Keratinocyte (primary cell): ENCODE measurements around the gene CPEB4. TPM values are rescaled to one million over a fixed set of nuclear protein-coding genes. Genes with fewer than 3 reads are reported as not detected.
A peak's percentile ranks its signal among the peaks of the same experiment; 100 is the strongest.

Source experiments
- DNase-seq: peaks from one replicate; pipeline ENCODE4 v3.0.0-alpha.2; 2011; ENCODE audit warnings: low read depth, missing footprints, low spot score
- FAIRE-seq: peaks from 2 replicates; lab custom pipeline; 2011; peaks lifted over from hg19 to GRCh38; lab: Jason Lieb, UNC
- H2AFZ ChIP-seq: 2 replicates; pipeline ENCODE4 v1.6.0; 2012; ENCODE audit warnings: low read length, control low read depth, inconsistent platforms; ENCODE audit not compliant: control insufficient read depth
- H3K27ac ChIP-seq: 2 replicates; pipeline ENCODE4 v1.5.1; 2011; ENCODE audit warnings: low read length; ENCODE audit not compliant: control insufficient read depth, insufficient read depth
- H3K27me3 ChIP-seq: 3 replicates; pipeline ENCODE4 v1.6.0; 2011; ENCODE audit warnings: low read length; ENCODE audit not compliant: control insufficient read depth, insufficient read depth; ENCODE audit errors: extremely low read depth
- H3K36me3 ChIP-seq, 2 experiments: 2 replicates in 1 of 2; 3 replicates in 1 of 2; pipeline ENCODE4 v1.5.1; 2011; ENCODE audit warnings: low read length in 2 of 2, mild to moderate bottlenecking in 1 of 2; ENCODE audit not compliant: control insufficient read depth in 2 of 2, insufficient read depth in 2 of 2; ENCODE audit errors: extremely low read depth in 1 of 2
- H3K4me1 ChIP-seq: 3 replicates; pipeline ENCODE4 v1.5.1; 2011; ENCODE audit warnings: low read length; ENCODE audit not compliant: control insufficient read depth, insufficient read depth; ENCODE audit errors: extremely low read depth
- H3K4me2 ChIP-seq: 3 replicates; pipeline ENCODE4 v1.6.0; 2011; ENCODE audit warnings: low read depth, low read length; ENCODE audit not compliant: control insufficient read depth, insufficient read depth; ENCODE audit errors: extremely low read depth
- H3K4me3 ChIP-seq, 3 experiments: fragments of 200-600 bp in 1 of 3; sonication (generic) in 1 of 3; 2 replicates in 2 of 3; 3 replicates in 1 of 3; pipeline ENCODE4 v1.5.1; 2011 to 2016; ENCODE audit warnings: low read length in 3 of 3, mild to moderate bottlenecking in 3 of 3, control low read depth in 2 of 3, inconsistent platforms in 1 of 3, low read depth in 1 of 3, mixed read lengths in 1 of 3, mixed run types in 1 of 3, moderate library complexity in 1 of 3; ENCODE audit not compliant: control insufficient read depth in 2 of 3, insufficient read depth in 2 of 3; ENCODE audit errors: extremely low read depth in 1 of 3
- H3K79me2 ChIP-seq: 2 replicates; pipeline ENCODE4 v1.6.0; 2012; ENCODE audit warnings: low read length; ENCODE audit not compliant: control insufficient read depth, insufficient read depth
- H3K9ac ChIP-seq: 3 replicates; pipeline ENCODE4 v1.6.0; 2011; ENCODE audit warnings: low read length; ENCODE audit not compliant: control insufficient read depth, insufficient read depth; ENCODE audit errors: extremely low read depth
- H3K9me1 ChIP-seq: 3 replicates; pipeline ENCODE4 v1.6.0; 2011; ENCODE audit warnings: low read length; ENCODE audit not compliant: control insufficient read depth, insufficient read depth; ENCODE audit errors: extremely low read depth
- H3K9me3 ChIP-seq: 2 replicates; pipeline ENCODE4 v1.5.1; 2012; ENCODE audit warnings: low read depth, low read length; ENCODE audit not compliant: control insufficient read depth
- H4K20me1 ChIP-seq: 3 replicates; pipeline ENCODE4 v1.6.0; 2011; ENCODE audit warnings: low read length; ENCODE audit not compliant: control insufficient read depth, insufficient read depth; ENCODE audit errors: extremely low read depth
- EZH2 ChIP-seq: IDR thresholded peaks from one replicate; pipeline ENCODE4 v1.6.1; 2012; ENCODE audit warnings: inconsistent platforms, mild to moderate bottlenecking, low read length, moderate library complexity
- dilution Hi-C: fragments of 300-500 bp; cut with MboI; formaldehyde crosslinking; loops from one replicate; pipeline ENCODE4 v1.7.0; 2020; ENCODE audit warnings: low sequenced_read_pairs; ENCODE audit not compliant: extremely low pct_ligation_motif_present
- polyA plus RNA-seq, 5 experiments: library from polyadenylated mRNA; depleted of rRNA in 3 of 5; stranded (reverse) in 3 of 5; stranded (forward) in 1 of 5; unstranded in 1 of 5; fragments of >200 nt; gene quantifications; 1 replicate in 1 of 5; 2 replicates in 3 of 5; 3 replicates in 1 of 5; pipeline versions ENCODE4 v1.2.1 to v1.2.3, GENCODE V29; 2011 to 2012; ENCODE audit warnings: missing spikeins in 2 of 5, low read depth in 1 of 5, low replicate concordance in 1 of 5
- TF ChIP-seq, protein P1 (sequence below), 3 experiments: IDR thresholded peaks in 1 of 3; conservative IDR thresholded peaks in 1 of 3; optimal IDR thresholded peaks in 1 of 3; 2 replicates in 2 of 3; 3 replicates in 1 of 3; pipeline versions ENCODE3 to v1.5.1; 2011; ENCODE audit warnings: low read length in 3 of 3, mild to moderate bottlenecking in 3 of 3, moderate library complexity in 2 of 3, control low read depth in 1 of 3, inconsistent platforms in 1 of 3; ENCODE audit not compliant: insufficient read depth in 2 of 3; ENCODE audit errors: extremely low read depth in 1 of 3

The CPEB4 gene
- polyA plus RNA-seq, 1 donor (not counting 4 experiments of a cell fraction or from before 2014, with no cell fraction given) = 13.8 TPM

DNA sequence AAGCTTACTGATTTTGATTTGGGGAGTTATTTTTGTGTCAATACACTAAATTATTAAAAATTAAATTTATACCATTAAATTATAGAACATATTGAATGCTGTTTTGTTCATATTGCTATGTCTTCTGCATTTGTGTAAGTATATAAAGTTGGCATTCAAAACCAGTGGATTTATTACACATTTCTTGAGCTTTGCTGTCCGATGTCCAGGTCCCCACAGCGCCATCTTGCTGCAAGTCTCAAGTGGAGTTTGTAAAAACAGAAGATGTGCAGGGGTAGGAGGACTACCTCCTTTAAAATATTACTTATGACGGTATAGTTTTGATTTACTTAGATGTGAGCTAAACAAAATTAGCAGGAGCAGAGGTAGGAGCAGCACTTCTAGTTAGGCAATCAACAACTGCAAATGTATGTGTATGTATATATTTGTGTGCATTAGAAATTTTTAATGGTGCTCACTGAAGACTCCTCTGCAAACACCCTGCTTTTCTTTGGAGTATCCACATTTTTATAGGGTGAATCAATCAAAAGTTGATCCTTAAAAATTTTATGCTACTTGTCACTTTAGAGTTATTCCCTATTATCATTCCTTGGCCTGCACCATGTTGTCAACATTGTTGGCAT lies 37.4 kb downstream of the CPEB4 start:
- dilution Hi-C loops = no loop called here
- no peak overlapping the region for H2AFZ ChIP-seq
- DNase-seq = peak; percentile 19
- peaks cover 2% of the 10 kb centered on the region for H3K9me1 ChIP-seq
- H3K27me3 ChIP-seq = no peaks in the 10 kb centered on the region
- H3K4me2 ChIP-seq = no peak overlapping the region
- peaks cover 6% of the 10 kb centered on the region for H3K4me1 ChIP-seq
- H3K9ac ChIP-seq = no peak overlapping the region
- H3K4me3 ChIP-seq = no peak overlapping the region
- FAIRE-seq = no peak
- no peaks in the 10 kb centered on the region for H3K79me2 ChIP-seq
- H3K36me3 ChIP-seq = peaks cover 1 to 3% of the 10 kb centered on the region in 2 experiments
- no peak overlapping the region for H3K27ac ChIP-seq
- H4K20me1 ChIP-seq = no peaks in the 10 kb centered on the region
- TF ChIP-seq, protein P1, sequence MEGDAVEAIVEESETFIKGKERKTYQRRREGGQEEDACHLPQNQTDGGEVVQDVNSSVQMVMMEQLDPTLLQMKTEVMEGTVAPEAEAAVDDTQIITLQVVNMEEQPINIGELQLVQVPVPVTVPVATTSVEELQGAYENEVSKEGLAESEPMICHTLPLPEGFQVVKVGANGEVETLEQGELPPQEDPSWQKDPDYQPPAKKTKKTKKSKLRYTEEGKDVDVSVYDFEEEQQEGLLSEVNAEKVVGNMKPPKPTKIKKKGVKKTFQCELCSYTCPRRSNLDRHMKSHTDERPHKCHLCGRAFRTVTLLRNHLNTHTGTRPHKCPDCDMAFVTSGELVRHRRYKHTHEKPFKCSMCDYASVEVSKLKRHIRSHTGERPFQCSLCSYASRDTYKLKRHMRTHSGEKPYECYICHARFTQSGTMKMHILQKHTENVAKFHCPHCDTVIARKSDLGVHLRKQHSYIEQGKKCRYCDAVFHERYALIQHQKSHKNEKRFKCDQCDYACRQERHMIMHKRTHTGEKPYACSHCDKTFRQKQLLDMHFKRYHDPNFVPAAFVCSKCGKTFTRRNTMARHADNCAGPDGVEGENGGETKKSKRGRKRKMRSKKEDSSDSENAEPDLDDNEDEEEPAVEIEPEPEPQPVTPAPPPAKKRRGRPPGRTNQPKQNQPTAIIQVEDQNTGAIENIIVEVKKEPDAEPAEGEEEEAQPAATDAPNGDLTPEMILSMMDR (optimal IDR thresholded peaks at IDR 0.05 in 1 of 3, IDR thresholded peaks at IDR 0.05 in 1 of 3, conservative IDR thresholded peaks at IDR 0.05 in 1 of 3; ENCODE audit: extremely low read depth in 1 of 3, insufficient read depth in 2 of 3, low read length in 3 of 3) = peak; percentile 47 to 67 (median 57)
- no peak for TF ChIP-seq EZH2
- H3K9me3 ChIP-seq = no peaks in the 10 kb centered on the region

DNA sequence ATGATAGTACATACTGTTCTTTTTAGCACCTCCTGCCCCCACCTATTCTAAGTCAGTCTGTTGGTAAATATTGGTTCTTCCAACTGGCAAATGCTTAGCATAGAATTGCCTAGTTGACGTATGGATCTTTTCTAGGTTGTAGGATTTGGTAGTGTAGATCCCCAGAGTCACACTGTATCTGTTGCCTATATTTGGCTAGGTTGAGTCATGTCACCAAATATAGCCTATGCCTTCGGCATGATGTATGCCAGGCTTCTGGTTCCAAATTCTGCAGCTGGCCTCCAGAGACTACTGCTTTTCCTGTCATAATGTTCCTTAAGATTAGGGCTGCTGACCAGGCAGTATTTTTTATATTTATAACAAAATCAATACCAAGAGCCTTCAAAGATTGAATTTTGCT lies 38.2 kb downstream of the CPEB4 start:
- Histone ChIP-seq H3K27me3 (no peaks in the 10 kb centered on the region), H3K27ac (no peak overlapping the region), H2AFZ (no peak overlapping the region), H3K4me3 (no peak overlapping the region), H3K36me3 (peaks cover 3% of the 10 kb centered on the region in 2 experiments), H4K20me1 (no peaks in the 10 kb centered on the region), H3K9me1 (peaks cover 2% of the 10 kb centered on the region), H3K79me2 (no peaks in the 10 kb centered on the region), H3K4me1 (peaks cover 4% of the 10 kb centered on the region), H3K9ac (no peak overlapping the region), H3K9me3 (no peaks in the 10 kb centered on the region), H3K4me2 (no peak overlapping the region)
- FAIRE-seq = no peak
- dilution Hi-C loops = no loop called here
- no peak for DNase-seq
- TF ChIP-seq EZH2 = no peak
- TF ChIP-seq, protein P1 (optimal IDR thresholded peaks at IDR 0.05 in 1 of 3, IDR thresholded peaks at IDR 0.05 in 1 of 3, conservative IDR thresholded peaks at IDR 0.05 in 1 of 3; ENCODE audit: extremely low read depth in 1 of 3, insufficient read depth in 2 of 3, low read length in 3 of 3) = no peak
